ENCODE measurements around the gene TAF1A.

The TAF1A gene

DNA sequence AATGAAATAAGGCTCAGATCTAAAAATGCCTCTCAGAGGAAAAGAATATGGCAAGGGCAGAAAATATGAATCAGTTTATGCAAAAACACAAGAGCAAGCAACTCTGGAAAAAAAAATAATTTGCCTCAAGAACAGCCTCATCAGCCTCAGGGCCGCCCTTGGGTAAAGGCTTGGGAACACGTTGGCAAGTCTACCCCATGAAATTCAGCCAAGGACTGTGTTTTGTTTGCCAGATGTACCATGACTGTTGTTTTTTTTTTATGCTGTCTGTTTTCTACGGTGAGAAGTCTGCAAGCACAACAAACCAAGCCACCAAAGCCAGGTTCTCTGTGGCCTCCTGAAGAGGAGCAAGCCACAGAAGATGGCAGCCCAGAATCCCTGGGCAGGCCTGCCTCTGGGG lies 59.8 kb downstream of the TAF1A start:
- DNase-seq = no peak

DNA sequence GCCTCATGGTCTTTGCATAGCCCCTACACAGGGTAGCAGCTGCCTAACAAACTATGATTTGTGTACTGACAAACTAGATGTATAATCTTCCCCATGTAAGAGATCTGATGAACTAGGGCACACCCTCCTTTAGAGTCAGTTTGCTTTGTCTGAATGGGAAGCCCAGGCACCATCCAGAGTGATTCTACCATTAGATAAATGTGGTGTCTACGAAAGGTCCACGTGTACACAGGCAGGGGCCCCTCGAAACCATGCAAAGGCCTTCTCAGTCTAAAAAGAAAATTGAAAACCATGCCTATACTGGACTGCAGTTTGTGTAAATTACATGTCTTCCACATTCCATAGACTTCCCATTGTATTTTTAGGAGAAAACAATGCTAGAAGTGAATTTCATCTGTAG lies 60.6 kb downstream of the TAF1A start:
- no peak for DNase-seq

- no peak for DNase-seq
Measured at GRCh38 chr1:222525951-222526350, 63.8 kb downstream of the TAF1A start.

DNA sequence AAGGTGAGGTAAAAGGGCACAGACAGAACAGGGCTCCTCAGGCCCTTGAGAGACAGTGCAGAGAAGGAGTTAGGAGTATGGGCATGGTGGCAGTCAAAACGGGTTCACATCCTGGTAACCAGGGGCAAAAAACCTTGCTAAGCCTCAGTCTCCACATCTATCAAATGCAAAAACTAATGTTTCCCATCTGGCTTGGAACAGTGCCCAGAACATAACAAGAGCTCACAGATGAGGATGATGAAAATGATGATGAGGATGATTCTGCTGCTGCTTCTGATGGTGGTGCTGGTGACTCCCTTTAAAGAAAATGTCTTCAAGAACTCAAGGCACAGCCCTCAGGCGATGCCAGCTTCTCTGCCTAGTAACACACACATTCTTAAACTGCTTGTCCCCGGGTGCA lies 65.9 kb downstream of the TAF1A start:
- no peak for DNase-seq

GRCh38 chr1:222522105-222522915 lies 67.4 kb downstream of the TAF1A start:
- DNase-seq = no peak

- DNase-seq = no peak
Measured at GRCh38 chr1:222521299-222522104, 68.2 kb downstream of the TAF1A start.
